ENCODE measurements around the gene FBXO10. TPM values are rescaled to one million over a fixed set of nuclear protein-coding genes. Genes with fewer than 3 reads are reported as not detected.
"Not testable (repeated sequence)": the region's sequence is repeated elsewhere in the genome, so short reads cannot be mapped to it uniquely, and the experiment has no call there.

Gene FBXO10
- total RNA-seq, 3 donors from 2014 or later = 1.7 to 2.7 (median 2.5) TPM

DNA sequence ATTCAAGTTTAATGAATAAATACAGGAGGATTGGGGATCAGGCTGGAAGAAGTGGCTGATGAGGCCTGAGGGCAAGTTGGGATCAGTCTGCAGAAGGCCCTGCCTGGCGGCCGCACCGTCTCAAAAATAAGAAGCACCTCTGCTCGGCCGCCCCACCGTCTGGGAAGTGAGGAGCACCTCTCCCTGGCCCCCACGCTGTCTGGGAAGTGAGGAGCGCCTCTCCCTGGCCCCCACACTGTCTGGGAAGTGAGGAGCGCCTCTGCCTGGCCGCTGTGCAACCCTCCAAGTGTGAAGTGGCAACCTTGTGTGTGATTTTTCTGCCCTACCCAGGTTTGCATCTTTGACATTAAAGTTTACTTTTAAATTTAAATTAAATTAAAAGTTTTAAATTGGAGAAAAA lies 55.1 kb downstream of the FBXO10 start:
- H3K4me1 Mint-ChIP-seq (ENCODE audit: low read depth) = no peaks in the 10 kb centered on the region
- ATAC-seq (no peak), DNase-seq (no peak)
- no peak overlapping the region for H3K4me3 Mint-ChIP-seq
- H3K36me3 Mint-ChIP-seq (ENCODE audit: insufficient read depth) = peaks cover 21% of the 10 kb centered on the region
- H3K9me3 Mint-ChIP-seq = no peaks in the 10 kb centered on the region
- no peaks in the 10 kb centered on the region for H3K27me3 Mint-ChIP-seq (ENCODE audit: low read depth)

DNA sequence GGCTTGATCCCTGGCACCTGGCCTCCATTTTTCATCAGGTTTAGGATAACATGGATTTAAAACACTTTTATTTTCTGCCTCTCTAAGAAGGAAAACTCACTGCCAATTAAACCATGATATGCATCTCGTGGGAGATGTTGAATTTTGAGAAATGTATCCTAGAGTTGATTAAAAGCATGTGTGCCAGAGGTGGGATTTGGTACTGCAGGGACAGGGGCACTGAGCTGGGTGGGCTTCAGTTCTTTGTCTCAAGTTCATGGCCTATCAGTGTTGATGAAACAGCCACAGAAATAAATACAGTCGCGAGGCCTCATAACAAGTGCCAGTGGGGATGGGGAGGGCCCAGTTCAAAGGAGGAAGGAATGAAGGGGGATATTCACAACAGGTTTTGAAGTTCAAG lies 55.5 kb downstream of the FBXO10 start:
- Mint-ChIP-seq H3K4me3 (no peak overlapping the region), H3K9me3 (no peaks in the 10 kb centered on the region), H3K4me1 (ENCODE audit: low read depth) (no peaks in the 10 kb centered on the region), H3K36me3 (ENCODE audit: insufficient read depth) (peaks cover 21% of the 10 kb centered on the region), H3K27me3 (ENCODE audit: low read depth) (no peaks in the 10 kb centered on the region)
- DNase-seq (no peak), ATAC-seq (no peak)

DNA sequence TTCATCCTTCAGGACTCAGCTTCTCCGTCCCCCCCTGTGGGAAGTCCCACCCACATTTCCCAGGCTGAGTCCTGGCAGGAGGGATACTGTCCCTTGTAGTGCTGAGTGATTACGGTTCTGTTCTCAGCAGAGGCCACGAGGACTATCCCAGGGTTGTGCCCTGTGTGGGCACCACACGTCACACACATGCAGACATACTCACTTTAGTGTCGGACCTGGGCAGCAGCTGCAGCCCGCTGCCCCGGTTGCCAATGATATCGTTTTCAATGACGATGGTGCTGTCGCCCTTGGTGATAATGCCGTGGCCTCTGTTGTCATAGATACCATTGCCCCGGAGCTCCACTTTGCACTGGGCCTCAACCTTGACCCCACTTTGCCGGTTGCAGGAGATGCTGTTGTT lies 58.3 kb downstream of the FBXO10 start:
- Mint-ChIP-seq H3K27me3 (ENCODE audit: low read depth) (no peaks in the 10 kb centered on the region), H3K4me3 (no peak overlapping the region)
- no peak for ATAC-seq

DNA sequence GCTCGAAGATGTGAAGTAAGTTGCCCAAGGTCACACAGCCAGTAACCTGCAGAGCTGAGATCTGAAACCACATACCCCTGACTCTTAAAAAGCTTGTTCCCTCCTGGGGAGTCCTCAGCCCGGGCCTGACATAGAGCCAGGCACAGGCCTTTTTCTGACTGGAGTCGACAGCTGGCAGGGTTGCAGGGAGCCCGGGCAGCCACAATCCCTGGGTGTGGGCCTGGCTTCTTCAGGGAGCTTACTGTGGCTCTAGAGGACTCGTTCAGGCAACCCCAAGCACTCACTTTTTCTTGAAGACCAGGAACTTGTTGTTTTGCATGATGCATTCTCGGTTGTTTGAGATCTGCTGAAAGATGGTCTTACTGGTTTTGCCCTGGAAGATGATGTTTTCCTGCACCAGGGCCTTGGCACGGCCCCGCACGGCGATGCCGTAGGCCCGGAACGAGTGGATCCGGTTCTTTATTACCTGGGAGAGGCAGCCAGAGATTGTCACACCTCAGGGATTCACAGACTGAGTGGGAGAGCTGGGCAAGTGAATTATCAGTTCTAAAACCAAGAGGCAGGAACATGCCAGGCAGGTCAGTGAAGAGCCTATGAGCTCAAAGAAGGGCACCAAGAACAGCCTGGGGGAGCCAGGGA lies 60.4 kb downstream of the FBXO10 start:
- Mint-ChIP-seq H3K27me3 (ENCODE audit: low read depth) (no peaks in the 10 kb centered on the region), H3K36me3 (ENCODE audit: insufficient read depth) (peaks cover 5% of the 10 kb centered on the region), H3K4me1 (ENCODE audit: low read depth) (no peaks in the 10 kb centered on the region), H3K4me3 (no peak overlapping the region), H3K9me3 (no peaks in the 10 kb centered on the region)
- no peak for DNase-seq
- no peak for ATAC-seq

More for the DNA sequence above, 58.3 kb downstream of the FBXO10 start:
- H3K4me1 Mint-ChIP-seq (ENCODE audit: low read depth) = no peaks in the 10 kb centered on the region
- peaks cover 14% of the 10 kb centered on the region for H3K36me3 Mint-ChIP-seq (ENCODE audit: insufficient read depth)
- no peaks in the 10 kb centered on the region for H3K9me3 Mint-ChIP-seq
- DNase-seq = no peak

DNA sequence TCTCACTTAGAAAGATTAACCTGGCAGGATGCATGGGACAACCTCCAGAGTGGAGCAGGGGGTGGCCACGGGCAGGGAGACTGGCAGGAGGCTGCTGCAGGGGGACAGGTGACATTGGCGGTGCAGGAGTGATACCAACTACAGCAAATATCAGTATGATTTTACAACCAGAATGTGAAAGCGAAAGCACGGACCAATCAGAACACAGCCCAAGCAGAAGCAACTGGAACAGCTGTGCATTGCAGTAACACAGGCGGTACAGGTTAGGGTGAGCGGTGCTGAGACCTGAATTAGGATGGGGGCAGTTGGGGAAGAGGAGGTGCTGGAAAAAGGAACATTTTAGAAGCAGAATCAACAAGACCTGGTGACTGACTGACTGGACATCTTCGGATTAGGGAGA lies 61.2 kb downstream of the FBXO10 start:
- no peaks in the 10 kb centered on the region for H3K9me3 Mint-ChIP-seq
- H3K27me3 Mint-ChIP-seq (ENCODE audit: low read depth) = no peaks in the 10 kb centered on the region
- H3K4me3 Mint-ChIP-seq = no peak overlapping the region

DNA sequence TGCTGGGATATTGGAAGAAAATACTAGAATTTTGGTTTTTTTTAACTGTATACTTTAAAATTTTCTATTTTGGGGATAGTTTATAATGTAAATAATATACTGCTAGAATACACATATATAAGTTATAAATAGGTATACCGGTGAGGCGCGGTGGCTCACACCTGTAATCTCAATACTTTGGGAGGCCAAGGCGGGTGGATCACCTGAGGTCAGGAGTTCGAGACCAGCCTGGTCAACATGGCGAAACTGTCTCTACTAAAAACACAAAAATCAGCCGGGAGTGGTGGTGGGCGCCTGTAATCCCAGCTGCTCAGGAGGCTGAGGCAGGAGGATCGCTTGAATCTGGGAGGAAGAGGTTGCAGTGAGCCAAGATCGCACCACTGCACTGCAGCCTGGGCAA lies 61.8 kb downstream of the FBXO10 start:
- ATAC-seq; H3K36me3 Mint-ChIP-seq (ENCODE audit: insufficient read depth); H3K27me3 Mint-ChIP-seq (ENCODE audit: low read depth); H3K4me1 Mint-ChIP-seq (ENCODE audit: low read depth); DNase-seq; H3K4me3 Mint-ChIP-seq; H3K9me3 Mint-ChIP-seq: not testable (repeated sequence)

More for the DNA sequence above, 61.2 kb downstream of the FBXO10 start:
- DNase-seq (no peak), ATAC-seq (no peak)
- Mint-ChIP-seq H3K4me1 (ENCODE audit: low read depth) (no peaks in the 10 kb centered on the region), H3K36me3 (ENCODE audit: insufficient read depth) (peaks cover 2% of the 10 kb centered on the region)

DNA sequence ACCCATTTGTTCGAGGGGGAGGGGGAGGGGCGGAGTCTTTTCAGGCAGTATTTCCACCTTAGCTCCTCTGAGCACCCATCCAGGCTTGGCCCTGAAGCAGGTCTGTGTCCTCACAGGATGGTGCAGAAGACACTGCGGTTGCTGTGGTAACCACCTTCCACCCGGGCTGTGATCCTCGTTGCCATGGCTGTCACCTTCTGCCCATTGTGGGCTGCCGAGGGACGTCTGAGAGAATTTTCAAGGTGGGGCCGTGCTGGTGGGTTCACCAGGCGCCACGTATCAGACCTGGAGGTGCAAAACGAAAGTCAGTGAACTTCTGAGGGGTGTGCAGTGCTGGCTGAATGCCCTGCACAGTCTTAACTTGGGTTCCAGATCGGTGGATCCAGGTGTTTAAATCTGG lies 63.7 kb downstream of the FBXO10 start:
- H3K4me1 Mint-ChIP-seq (ENCODE audit: low read depth) = no peaks in the 10 kb centered on the region
- peaks cover 12% of the 10 kb centered on the region for H3K36me3 Mint-ChIP-seq (ENCODE audit: insufficient read depth)
- no peaks in the 10 kb centered on the region for H3K9me3 Mint-ChIP-seq
- no peak for DNase-seq
- no peaks in the 10 kb centered on the region for H3K27me3 Mint-ChIP-seq (ENCODE audit: low read depth)
- peak in 1 of 2 donors; percentile 34 for ATAC-seq
- H3K4me3 Mint-ChIP-seq = no peak overlapping the region

DNA sequence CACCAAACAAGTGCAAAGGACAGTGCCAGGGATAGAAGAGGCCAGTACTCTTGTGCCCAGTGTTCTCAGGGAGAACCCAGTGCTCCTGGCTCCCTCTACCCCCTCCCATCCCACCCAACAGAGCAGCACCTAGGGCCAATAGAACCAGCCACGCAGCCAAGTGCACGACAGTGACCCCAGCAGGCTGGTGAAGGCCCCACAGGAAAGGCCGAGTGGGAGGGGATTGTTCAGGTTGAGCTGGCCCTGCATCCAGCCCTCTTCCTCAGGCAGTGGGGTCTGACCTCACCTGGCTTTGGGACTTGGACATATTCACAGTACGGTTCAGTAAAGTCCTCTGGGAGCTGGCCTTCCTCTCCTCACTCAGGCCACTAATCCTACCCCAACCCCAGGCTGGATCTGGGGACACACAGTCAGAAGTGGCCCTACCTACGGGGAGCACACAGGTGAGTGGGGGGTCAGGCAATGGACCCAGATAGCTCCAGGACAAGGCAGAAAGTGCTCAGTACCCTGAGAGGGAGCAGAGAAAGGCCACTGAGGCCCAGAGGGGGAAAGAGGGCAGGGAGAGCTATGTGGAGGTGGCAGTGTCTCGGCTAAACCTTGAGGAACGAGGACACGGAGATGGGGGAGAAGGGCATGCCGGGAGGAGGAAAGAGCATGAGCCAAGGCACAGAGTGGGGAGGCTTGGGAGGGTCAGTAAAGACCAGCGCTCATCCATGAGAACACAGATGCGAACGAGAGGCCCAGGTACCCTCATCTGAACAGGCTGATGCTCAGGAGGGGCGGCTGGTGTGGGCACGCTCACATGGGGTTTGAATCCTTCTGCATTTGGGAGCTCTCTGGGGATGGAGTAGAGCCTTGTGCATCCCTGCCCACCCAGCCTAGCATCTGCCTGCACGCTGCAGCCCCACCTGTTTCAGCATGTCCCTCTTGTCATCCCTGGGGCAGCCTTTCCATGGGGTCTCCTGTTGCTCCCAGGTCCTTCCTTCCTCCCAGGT lies 64.9 kb downstream of the FBXO10 start:
- ATAC-seq = peak in 1 of 2 donors; percentile 54
- Mint-ChIP-seq H3K27me3 (ENCODE audit: low read depth) (no peaks in the 10 kb centered on the region), H3K9me3 (no peaks in the 10 kb centered on the region), H3K4me1 (ENCODE audit: low read depth) (peaks cover 2% of the 10 kb centered on the region), H3K4me3 (no peak overlapping the region), H3K36me3 (ENCODE audit: insufficient read depth) (peaks cover 12% of the 10 kb centered on the region)
- DNase-seq = no peak

DNA sequence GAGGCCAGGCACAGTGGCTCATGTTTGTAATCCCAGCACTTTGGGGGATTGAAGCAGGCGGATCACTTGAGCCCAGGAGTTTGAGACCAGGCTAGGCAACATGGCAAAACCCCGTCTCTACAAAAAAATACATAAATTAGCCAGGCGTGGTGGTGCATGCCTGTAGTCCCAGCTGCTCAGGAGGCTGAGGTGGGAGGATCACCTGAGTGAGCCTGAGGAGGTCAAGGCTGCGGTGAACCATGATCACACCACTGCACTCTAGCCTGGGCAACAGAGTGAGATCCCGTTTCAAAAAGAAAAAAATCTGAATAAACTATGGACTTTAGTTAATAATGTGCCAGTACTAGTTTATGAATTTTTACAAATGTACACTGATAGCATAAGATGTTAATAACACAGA lies 66.1 kb downstream of the FBXO10 start:
- not testable (repeated sequence) for DNase-seq; ATAC-seq; H3K9me3 Mint-ChIP-seq; H3K27me3 Mint-ChIP-seq (ENCODE audit: low read depth); H3K4me1 Mint-ChIP-seq (ENCODE audit: low read depth); H3K4me3 Mint-ChIP-seq
- peaks cover 16% of the 10 kb centered on the region for H3K36me3 Mint-ChIP-seq (ENCODE audit: insufficient read depth)

DNA sequence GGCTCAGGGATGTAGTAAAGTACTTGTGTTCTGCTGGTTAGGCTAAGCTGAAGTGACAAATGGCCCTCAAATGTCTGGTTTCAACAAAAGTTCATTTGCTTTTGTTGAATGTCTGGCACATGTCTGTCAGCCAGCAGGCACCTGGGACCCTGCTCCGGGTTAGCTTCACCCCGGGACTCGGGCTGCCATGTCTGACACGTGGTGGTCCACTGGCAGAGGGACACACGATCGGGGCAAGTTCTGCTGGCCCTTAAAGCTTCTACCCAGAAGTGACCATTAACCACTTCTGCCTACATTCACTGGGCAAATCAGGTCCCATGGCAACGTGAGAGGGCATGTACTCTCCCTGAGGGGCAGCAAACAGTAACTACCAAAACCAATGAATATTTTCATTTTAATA lies 66.6 kb downstream of the FBXO10 start:
- Mint-ChIP-seq H3K4me1 (ENCODE audit: low read depth) (peaks cover 5% of the 10 kb centered on the region), H3K27me3 (ENCODE audit: low read depth) (no peaks in the 10 kb centered on the region), H3K36me3 (ENCODE audit: insufficient read depth) (peaks cover 19% of the 10 kb centered on the region), H3K4me3 (no peak overlapping the region), H3K9me3 (no peaks in the 10 kb centered on the region)
- DNase-seq (no peak), ATAC-seq (no peak)

DNA sequence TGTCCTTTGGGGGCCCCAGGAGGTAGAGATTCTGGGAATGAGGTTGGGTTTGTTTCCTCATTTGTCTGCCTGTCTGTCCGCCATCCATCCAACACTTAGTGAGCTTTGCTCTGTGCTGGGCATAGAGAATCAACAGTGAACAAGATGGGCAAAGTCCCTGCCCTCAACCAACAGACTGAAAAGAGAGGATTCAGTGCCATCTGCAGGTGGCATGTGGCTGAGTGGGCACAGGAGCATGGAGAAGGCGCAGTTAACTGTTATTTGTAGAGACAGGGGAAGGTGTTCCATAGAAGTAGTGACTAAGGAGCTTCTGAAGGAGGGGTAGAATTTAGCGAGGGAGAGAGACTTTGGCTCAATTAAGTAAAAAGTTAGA lies 67.4 kb downstream of the FBXO10 start:
- Mint-ChIP-seq H3K4me1 (ENCODE audit: low read depth) (peaks cover 7% of the 10 kb centered on the region), H3K9me3 (no peaks in the 10 kb centered on the region), H3K27me3 (ENCODE audit: low read depth) (no peaks in the 10 kb centered on the region), H3K4me3 (no peak overlapping the region), H3K36me3 (ENCODE audit: insufficient read depth) (peaks cover 20% of the 10 kb centered on the region)
- DNase-seq (no peak), ATAC-seq (no peak)

DNA sequence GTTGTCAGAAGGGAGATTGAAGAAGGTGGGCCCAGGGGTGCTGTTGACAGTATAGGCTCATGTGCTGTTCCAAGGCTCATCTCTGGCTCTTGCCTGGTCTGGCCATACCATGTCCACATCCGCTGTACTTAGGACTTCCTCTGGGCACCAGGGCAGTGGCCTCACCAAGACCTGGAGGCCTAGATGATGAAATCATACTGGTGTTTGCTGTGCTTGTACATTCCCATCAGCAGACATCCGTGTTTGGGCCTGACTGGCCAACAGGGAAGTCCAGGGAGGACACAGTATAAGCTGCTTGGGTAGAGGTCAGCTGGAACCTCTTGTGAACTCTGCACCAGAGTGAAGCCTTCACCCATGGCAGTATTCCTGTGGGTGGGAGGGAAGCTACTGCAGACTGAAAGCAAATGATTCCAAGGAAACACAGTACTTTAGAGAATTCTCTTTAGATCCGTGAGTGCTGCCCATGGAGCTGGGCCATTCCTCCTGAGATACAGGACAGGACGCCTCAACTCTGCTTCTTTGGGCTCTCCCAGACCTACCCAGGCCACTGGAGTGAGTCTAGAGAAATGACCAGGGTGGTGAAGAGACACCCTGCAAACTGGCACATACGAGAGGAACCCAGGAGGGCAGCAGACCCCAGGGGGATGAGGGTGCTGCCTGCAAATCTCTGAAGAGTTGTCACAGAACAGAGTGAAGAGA lies 67.9 kb downstream of the FBXO10 start:
- no peak overlapping the region for H3K4me3 Mint-ChIP-seq
- no peak for ATAC-seq
- H3K9me3 Mint-ChIP-seq = no peaks in the 10 kb centered on the region
- H3K36me3 Mint-ChIP-seq (ENCODE audit: insufficient read depth) = peaks cover 26% of the 10 kb centered on the region
- H3K27me3 Mint-ChIP-seq (ENCODE audit: low read depth) = no peaks in the 10 kb centered on the region
- peaks cover 12% of the 10 kb centered on the region for H3K4me1 Mint-ChIP-seq (ENCODE audit: low read depth)
- DNase-seq = no peak

DNA sequence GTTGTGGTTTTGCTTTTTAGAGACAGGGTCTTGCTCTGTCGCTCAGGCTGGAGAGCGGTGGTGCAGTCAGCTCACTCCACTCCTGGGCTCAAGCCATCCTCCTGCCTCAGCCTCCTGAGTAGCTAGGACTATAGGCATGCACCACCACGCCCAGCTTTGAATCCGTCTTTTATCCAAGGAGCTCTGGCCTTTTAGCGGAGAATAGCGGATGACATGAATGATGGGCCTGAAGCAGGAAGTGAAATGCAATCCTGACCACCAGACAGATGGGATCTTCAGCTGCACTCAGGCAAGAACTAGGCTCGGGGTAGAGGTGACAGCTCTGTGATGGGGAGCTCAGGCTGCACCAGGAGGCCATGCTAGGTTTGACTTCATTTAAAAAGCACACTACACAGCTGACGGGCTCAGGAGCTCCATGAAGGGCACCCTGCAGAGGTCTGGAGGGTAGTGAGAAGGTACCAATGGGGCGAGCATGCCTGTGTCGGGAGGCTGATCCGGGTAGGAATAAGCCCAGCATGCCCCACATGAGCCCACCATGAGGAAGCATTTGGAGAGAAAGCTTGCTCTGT lies 68.5 kb downstream of the FBXO10 start:
- no peak for DNase-seq
- Mint-ChIP-seq H3K36me3 (ENCODE audit: insufficient read depth) (peaks cover 28% of the 10 kb centered on the region), H3K9me3 (no peaks in the 10 kb centered on the region), H3K27me3 (ENCODE audit: low read depth) (no peaks in the 10 kb centered on the region), H3K4me1 (ENCODE audit: low read depth) (peaks cover 16% of the 10 kb centered on the region), H3K4me3 (no peak overlapping the region)
- ATAC-seq = no peak

DNA sequence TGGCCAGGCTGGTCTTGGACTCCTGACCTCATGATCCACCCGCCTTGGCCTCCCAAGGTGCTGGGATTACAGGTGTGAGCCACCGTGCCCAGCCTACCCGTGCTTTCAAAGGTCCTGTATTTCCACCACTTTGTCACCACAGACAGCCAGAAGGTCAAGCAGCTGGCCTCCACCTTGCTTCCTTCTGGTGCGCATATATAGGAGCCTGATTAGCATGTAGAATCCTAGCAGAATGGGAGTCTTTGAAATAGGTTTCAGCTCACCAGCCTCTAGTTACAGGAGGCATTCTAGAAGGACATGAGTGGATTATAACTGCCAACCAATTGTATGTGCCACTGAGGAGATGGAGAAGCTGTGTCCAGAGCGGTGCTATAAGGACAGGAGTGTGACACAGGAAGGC lies 71.6 kb downstream of the FBXO10 start:
- DNase-seq (no peak), ATAC-seq (no peak)
- H3K36me3 Mint-ChIP-seq (ENCODE audit: insufficient read depth) = peaks cover 47% of the 10 kb centered on the region
- peak overlapping the region; percentile 23 for H3K4me3 Mint-ChIP-seq
- no peaks in the 10 kb centered on the region for H3K9me3 Mint-ChIP-seq
- peaks cover 23% of the 10 kb centered on the region for H3K4me1 Mint-ChIP-seq (ENCODE audit: low read depth)
- H3K27me3 Mint-ChIP-seq (ENCODE audit: low read depth) = no peaks in the 10 kb centered on the region
